DOHH2 (cell line): ENCODE measurements around the gene NOX1.

Source experiments
- H3F3A ChIP-seq: fragments of 200-600 bp; sonication (generic), shearing (Covaris generic); 2 replicates; pipeline ENCODE4 v1.6.0; 2016; ENCODE audit warnings: antibody characterized with exemption, mild to moderate bottlenecking; ENCODE audit not compliant: control insufficient read depth, insufficient read depth
- H3K27ac ChIP-seq: fragments of 200-600 bp; sonication (generic); 2 replicates; pipeline ENCODE4 v1.5.1; 2014; ENCODE audit warnings: low read depth, mild to moderate bottlenecking, low read length, moderate library complexity
- H3K27me3 ChIP-seq: fragments of 200-600 bp; sonication (generic); 2 replicates; pipeline ENCODE4 v1.6.1; 2014; ENCODE audit warnings: mild to moderate bottlenecking, low read length, mixed read lengths; ENCODE audit not compliant: control insufficient read depth
- H3K36me3 ChIP-seq: fragments of 200-600 bp; sonication (generic); 2 replicates; pipeline ENCODE4 v1.6.1; 2014; ENCODE audit warnings: mild to moderate bottlenecking, low read length, moderate library complexity, mixed read lengths; ENCODE audit not compliant: control insufficient read depth
- H3K4me1 ChIP-seq: fragments of 200-600 bp; sonication (generic); 2 replicates; pipeline ENCODE4 v1.6.1; 2014; ENCODE audit warnings: mild to moderate bottlenecking, low read length, mixed read lengths; ENCODE audit not compliant: control insufficient read depth
- H3K4me2 ChIP-seq: fragments of 200-600 bp; sonication (generic); 2 replicates; pipeline ENCODE4 v1.6.0; 2014; ENCODE audit warnings: mild to moderate bottlenecking, low read length, moderate library complexity
- H3K4me3 ChIP-seq: fragments of 200-600 bp; sonication (generic); 2 replicates; pipeline ENCODE4 v1.5.1; 2014; ENCODE audit warnings: mild to moderate bottlenecking, low read length, mixed read lengths
- H3K79me2 ChIP-seq: fragments of 200-600 bp; sonication (generic); 2 replicates; pipeline ENCODE4 v1.6.1; 2014; ENCODE audit warnings: mild to moderate bottlenecking, low read length, mixed read lengths; ENCODE audit not compliant: control insufficient read depth
- H3K9me2 ChIP-seq: fragments of 200-600 bp; sonication (generic); replicated peaks from 2 replicates; pipeline ENCODE4 v1.6.1; 2014; ENCODE audit warnings: mild to moderate bottlenecking, low read length, mixed read lengths; ENCODE audit not compliant: control insufficient read depth
- H3K9me3 ChIP-seq: fragments of 200-600 bp; sonication (generic); 2 replicates; pipeline ENCODE4 v1.6.1; 2014; ENCODE audit warnings: antibody characterized with exemption, low read length, mixed read lengths; ENCODE audit not compliant: control insufficient read depth, insufficient read depth
- H4K20me1 ChIP-seq: fragments of 200-600 bp; sonication (generic); 2 replicates; pipeline ENCODE4 v1.6.0; 2014; ENCODE audit warnings: low read depth, mild to moderate bottlenecking, antibody characterized with exemption, low read length, moderate library complexity; ENCODE audit not compliant: control insufficient read depth, insufficient read depth
- CTCF ChIP-seq: fragments of 200-600 bp; sonication (generic); IDR thresholded peaks from one replicate; pipeline ENCODE4 v1.5.1; 2014; ENCODE audit warnings: antibody characterized with exemption, mild to moderate bottlenecking, low read depth, low read length; ENCODE audit not compliant: poor library complexity, severe bottlenecking
- EZH2phosphoT487 ChIP-seq: fragments of 200-600 bp; sonication (generic); IDR thresholded peaks from 2 replicates; pipeline ENCODE4 v1.6.1; 2017; ENCODE audit warnings: borderline replicate concordance, mild to moderate bottlenecking, antibody characterized with exemption, low read length, moderate library complexity, mixed read lengths

The NOX1 gene

DNA sequence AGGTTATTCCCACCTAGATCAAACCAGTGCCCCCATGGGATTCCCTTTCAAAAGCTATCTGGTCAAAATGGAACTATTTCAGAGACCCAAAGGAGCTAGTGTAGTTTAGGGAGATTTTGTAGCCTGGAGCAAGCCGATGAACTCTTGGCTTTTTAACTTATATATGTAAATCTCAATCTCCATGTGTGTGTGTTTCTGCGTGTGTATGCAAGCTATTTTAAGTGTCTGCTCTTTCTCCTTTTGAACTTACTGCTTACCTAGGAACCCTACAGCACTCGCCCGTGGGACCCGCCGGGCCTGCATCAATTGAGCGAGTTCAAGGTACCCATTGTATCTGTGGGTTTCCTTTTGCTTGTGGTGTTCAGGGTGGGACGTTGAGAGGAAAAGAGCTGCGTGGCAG lies 43.6 kb downstream of the NOX1 start:
- H3K36me3 ChIP-seq: peaks cover 76% of the 10 kb centered on the region
- H3K4me1 ChIP-seq: no peaks in the 10 kb centered on the region
- no peak overlapping the region for H3K4me2 ChIP-seq
- no peak overlapping the region for H3K27ac ChIP-seq
- H3K9me3 ChIP-seq: no peaks in the 10 kb centered on the region
- no peaks in the 10 kb centered on the region for H3K9me2 ChIP-seq
- H3K27me3 ChIP-seq: no peaks in the 10 kb centered on the region
- H3K79me2 ChIP-seq: no peaks in the 10 kb centered on the region
- H3K4me3 ChIP-seq: no peak overlapping the region
- no peaks in the 10 kb centered on the region for H3F3A ChIP-seq
- TF ChIP-seq EZH2phosphoT487: no peak
- no peak for TF ChIP-seq CTCF
- no peaks in the 10 kb centered on the region for H4K20me1 ChIP-seq

- TF ChIP-seq CTCF (no peak), EZH2phosphoT487 (no peak)
- no peaks in the 10 kb centered on the region for H3K9me2 ChIP-seq
- H3K27me3 ChIP-seq: no peaks in the 10 kb centered on the region
- H3K4me3 ChIP-seq: no peak overlapping the region
- peaks cover 76% of the 10 kb centered on the region for H3K36me3 ChIP-seq
- H3F3A ChIP-seq: no peaks in the 10 kb centered on the region
- H3K79me2 ChIP-seq: no peaks in the 10 kb centered on the region
- no peak overlapping the region for H3K27ac ChIP-seq
- H3K4me2 ChIP-seq: no peak overlapping the region
- H3K9me3 ChIP-seq: no peaks in the 10 kb centered on the region
- no peaks in the 10 kb centered on the region for H3K4me1 ChIP-seq
- no peaks in the 10 kb centered on the region for H4K20me1 ChIP-seq
Measured at GRCh38 chrX:100830143-100830542, 44.0 kb downstream of the NOX1 start.

GRCh38 chrX:100829730-100830129 lies 44.4 kb downstream of the NOX1 start:
- Histone ChIP-seq H3K36me3 (peaks cover 78% of the 10 kb centered on the region), H3K4me1 (no peaks in the 10 kb centered on the region)
- TF ChIP-seq CTCF (no peak), EZH2phosphoT487 (no peak)

More at GRCh38 chrX:100829730-100830129, 44.4 kb downstream of the NOX1 start:
- no peaks in the 10 kb centered on the region for H3K79me2 ChIP-seq
- no peaks in the 10 kb centered on the region for H3K27me3 ChIP-seq
- H3K9me3 ChIP-seq: no peaks in the 10 kb centered on the region
- H3K4me3 ChIP-seq: no peak overlapping the region
- H3F3A ChIP-seq: no peaks in the 10 kb centered on the region
- H3K9me2 ChIP-seq: no peaks in the 10 kb centered on the region
- H3K27ac ChIP-seq: no peak overlapping the region
- no peak overlapping the region for H3K4me2 ChIP-seq
- no peaks in the 10 kb centered on the region for H4K20me1 ChIP-seq
